Kasumi-1 (cell line): ENCODE results near the gene MYL6B.

Experiments
- DNase-seq, 2 experiments: peaks; one replicate each; lab custom pipeline; 2025; lab: John Stamatoyannopoulos, UW

Gene MYL6B

DNA sequence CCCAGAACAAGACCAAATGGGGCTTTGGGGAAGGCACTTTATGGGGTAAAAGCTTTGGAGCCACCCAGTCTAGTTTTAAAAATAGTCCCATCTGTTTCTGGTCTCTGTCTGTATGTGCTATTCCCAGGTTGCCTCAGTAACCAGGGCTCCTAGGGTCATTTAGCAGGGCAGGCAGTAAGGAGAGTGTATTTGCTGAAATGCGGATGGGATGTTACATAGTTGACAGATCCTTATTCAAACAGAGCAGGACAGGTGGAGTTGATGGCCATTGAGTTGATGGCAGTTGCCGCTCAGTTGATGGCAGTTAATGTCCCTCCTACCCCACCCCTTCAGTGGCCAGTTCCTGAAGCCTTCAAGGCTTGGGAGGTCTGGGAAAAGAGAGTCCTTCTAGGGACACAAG is 29.8 kb upstream of the MYL6B start:
- DNase-seq: no peak

- DNase-seq: no peak
Measured at GRCh38 chr12:56124133-56124532, 28.3 kb upstream of the MYL6B start.

DNA sequence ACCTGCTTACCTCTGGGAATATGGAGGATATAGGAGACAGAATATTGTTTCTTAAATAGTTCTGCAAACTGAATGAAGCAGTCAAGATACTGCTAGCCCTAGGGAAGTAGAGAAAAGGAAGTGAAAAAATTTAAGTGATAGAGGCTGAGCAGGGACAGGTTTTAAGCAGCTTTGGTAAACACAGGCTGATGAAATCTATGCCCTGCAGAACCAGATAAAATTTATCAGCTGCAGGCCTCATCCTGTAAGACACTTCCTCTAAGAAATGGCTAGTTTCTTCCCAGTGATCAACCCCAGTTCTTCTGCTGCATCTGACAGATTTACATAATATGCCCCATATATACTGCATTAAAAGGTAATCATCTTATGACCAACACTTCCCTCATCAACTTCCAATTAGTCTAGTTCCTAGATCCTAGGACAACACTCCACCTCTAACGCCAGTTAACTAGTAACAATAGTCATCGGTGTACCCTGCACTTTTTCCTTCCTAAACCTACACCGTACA is 25.6 kb upstream of the MYL6B start:
- DNase-seq: peak; percentile 39 to 45

- no peak for DNase-seq
Measured at GRCh38 chr12:56127485-56127887, 24.9 kb upstream of the MYL6B start.

DNA sequence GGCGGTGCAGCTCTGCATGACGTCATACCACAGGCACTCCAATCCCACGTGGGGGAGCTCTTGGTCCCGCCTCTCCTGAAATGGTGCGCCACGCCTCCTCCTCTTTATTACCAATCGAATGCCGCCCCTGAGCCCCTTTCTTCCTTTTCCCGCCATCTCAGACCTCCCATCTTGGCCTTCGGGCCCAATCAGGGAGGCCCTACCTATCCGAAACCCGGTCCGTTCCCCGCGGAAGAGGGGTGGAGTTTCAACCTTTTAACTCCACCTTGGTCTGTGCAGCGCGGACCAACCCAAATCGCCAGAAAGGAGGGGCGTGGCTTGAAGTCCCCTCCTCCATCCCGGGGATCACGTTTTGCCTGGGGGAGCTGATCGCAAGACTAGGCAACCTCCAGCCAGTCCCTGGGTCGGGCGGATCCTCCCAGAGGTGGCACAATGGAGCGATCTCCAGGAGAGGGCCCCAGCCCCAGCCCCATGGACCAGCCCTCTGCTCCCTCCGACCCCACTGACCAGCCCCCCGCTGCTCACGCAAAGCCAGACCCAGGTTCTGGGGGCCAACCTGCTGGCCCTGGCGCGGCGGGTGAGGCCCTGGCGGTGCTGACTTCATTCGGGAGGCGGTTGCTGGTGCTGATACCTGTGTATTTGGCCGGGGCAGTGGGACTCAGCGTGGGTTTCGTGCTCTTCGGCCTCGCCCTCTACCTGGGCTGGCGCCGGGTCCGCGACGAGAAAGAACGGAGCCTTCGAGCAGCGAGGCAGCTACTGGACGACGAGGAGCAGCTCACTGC is 24.3 kb upstream of the MYL6B start, which contains the start of gene ESYT1:
ESYT1 (plus strand) TSS at position 380 of the 782 bp plus-strand sequence; CDS start at position 433, 53 bp downstream.
- peak; percentile 99 for DNase-seq

GRCh38 chr12:56128670-56129205 is 23.6 kb upstream of the MYL6B start:
- peak; percentile 40 to 71 for DNase-seq

DNA sequence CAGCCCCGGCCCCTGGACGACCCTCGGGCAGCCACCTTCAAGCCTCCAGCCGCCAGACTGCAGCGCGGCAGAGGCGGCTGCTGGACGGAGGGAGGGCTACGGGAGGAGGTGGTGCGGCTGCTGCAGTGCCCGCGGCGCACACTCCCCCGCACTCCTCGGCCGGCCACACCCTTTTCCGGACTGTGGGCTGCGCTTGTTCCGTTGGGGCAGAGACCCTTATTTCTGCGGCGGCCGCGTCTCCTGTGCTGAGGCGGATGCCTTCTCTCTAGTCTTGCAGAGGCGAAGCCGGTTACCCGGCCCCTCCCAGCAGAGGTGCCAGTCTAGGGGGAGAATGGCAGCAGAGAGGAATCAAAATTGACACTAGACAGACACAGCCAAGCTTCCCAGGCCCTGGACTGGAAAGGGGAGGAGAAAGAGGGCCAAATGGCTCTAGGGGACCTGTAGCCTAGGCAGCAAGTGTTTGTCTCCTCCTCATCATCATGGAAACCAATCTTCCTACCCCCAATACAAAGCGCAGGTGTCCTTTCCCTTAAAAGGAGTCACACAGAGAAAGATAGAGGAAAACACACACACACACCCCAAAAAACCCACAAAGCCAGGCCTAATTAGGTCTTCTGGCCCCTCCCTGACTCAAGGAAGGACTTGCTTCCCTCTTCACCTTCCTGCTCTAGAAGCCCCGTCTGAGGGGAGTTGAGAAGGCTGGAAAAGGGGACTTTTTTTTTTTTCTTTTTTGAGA is 23.0 kb upstream of the MYL6B start:
- DNase-seq: peak; percentile 80 to 82

GRCh38 chr12:56129942-56130495 is 22.4 kb upstream of the MYL6B start:
- no peak for DNase-seq

- DNase-seq: no peak
Measured at GRCh38 chr12:56130876-56131275, 21.5 kb upstream of the MYL6B start.

- DNase-seq: no peak
Measured at GRCh38 chr12:56134897-56135296, 17.5 kb upstream of the MYL6B start.

GRCh38 chr12:56137853-56138571 is 14.4 kb upstream of the MYL6B start:
- DNase-seq: no peak

DNA sequence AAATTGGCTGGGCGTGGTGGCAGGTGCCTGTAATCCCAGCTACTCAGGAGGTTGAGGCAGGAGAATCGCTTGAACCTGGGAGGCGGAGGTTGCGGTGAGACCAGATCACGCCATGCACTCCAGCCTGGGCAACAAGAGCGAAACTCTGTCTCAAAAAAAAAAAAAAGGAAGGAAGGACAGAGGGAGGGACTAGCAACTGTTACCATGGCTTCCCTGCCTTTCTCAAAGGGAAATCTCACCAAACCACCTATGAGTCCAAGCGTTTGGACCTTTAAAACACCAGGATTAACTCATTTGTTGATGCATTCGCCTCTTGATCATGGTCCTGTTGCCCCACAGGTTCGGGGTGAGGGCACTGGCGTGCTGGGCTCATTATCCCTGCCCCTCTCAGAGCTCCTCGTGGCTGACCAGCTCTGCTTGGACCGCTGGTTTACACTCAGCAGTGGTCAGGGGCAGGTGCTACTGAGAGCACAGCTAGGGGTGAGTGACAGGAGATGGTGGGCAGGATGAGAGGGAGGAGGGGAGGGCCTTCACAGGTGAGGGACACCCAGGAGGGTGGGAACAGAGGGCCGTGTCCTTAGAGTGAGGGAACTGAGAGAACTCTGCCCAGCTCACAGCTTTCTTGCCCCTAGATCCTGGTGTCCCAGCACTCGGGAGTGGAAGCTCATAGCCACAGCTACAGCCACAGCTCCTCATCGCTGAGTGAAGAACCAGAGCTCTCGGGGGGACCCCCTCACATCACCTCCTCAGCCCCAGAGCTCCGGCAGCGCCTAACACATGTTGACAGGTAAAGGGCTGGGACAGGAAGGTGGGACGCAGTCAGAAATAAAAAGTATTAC is 10.2 kb upstream of the MYL6B start:
- no peak for DNase-seq

DNA sequence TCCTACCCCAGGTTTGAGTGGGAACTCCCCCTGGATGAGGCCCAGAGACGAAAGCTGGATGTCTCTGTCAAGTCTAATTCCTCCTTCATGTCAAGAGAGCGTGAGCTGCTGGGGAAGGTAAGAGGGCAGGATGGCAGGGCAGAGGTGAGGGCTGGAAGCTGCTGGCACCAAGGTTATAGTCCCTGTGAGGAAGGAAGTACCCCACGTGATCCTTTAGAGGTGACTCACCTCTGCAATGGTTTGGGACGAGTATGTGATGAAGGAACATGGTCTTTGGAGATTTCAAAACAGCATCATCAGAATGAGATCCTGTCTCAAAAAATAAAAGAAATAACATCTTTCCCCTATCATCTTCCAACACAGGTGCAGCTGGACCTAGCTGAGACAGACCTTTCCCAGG is 9.2 kb upstream of the MYL6B start:
- no peak for DNase-seq

DNA sequence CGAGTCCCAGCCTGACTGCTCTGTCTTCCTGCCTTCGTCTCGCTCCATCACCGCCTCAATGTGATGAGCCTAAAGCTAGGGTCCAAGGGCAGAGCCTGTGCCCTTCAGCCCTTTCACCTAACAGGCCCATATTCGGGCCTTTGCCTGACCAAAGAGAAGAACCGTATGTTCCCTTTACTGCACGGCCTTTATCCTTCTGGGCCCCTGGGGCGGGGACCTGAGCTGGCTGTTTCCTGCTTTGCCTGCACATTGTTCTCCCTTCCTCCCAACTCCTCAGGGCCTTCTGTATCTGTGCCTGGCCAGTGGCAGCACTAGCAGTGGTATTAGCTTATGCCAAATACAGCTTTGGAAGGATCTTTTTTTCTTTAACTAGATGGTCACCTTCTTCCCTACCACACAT is 8.5 kb upstream of the MYL6B start:
- DNase-seq: no peak

DNA sequence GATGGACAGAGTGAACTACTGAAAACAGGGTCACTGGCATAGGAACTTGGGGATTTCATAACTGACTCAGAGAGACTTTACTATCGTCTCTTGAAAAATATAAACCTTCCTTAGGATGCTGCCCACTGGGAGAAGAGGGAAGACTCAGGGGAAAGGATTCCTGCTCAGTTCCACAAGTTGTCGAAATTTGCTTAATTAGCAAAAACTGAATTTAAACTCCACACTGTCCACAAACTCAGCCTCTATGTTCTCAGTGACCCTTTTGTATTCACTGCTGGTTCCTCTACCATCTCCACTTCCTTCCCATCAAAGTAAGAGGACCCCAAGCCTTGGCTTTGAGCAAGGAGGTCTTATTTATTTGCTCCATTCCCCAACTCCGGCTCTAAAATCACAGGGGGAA is 7.2 kb upstream of the MYL6B start:
- no peak for DNase-seq

DNA sequence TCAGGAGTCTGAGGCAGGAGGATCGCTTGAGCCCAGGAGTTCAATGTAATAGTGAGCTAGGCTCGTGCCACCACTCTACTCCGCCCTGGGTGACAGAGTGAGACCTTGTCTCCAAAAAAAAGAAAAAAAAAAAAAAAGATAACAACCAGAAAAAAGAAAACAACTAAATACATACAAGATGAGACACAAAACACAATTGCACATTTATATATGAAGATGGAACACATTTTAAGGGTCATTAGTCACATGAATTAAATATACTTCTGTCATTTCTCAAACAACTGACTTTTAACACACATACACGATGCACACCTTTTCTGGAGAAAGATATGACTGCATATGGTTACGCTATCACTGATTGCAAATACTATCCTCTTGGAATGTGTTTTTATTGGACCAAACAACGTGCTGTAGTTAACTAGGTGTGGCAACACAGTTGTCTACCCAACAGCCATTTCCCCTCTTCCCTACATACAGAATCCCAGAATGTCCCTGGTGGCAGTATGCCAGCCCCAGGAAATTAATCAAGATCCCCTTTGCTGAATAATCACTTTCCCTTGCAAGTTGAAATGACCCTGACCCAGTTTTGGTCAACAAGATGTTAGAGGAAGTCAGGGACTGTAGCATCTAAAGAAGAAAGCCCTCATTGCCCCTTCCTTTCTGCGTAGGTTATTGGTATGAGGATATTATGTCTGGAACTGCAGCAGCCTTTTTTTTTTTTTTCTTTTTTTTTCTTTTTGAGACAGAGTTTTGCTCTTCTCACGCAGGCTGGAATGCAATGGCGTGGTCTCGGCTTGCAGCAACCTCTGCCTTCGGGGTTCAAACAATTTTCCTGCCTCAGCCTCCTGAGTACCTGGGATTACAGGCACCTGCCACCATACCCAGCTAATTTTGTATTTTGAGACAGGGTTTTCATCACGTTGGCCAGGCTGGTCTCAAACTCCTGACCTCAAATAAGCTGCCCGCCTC is 5.6 kb upstream of the MYL6B start:
- no peak for DNase-seq

- DNase-seq: no peak
Measured at GRCh38 chr12:56150563-56150962, 1.8 kb upstream of the MYL6B start.

- peak; percentile 52 to 62 for DNase-seq
Measured at GRCh38 chr12:56151672-56152131, 685 bp upstream of the MYL6B start.
